Osteoblast (primary cell): ENCODE results near the gene WSCD2. TPM values are rescaled to one million over a fixed set of nuclear protein-coding genes. Genes with fewer than 3 reads are reported as not detected.

Source experiments
- DNase-seq: peaks from one replicate; pipeline ENCODE4 v3.0.0; 2011; ENCODE audit warnings: low spot score, mixed read lengths; ENCODE audit not compliant: insufficient read length; ENCODE audit errors: missing footprints
- H2AFZ ChIP-seq: 2 replicates; pipeline ENCODE4 v1.6.0; 2011; ENCODE audit warnings: mild to moderate bottlenecking, low read length
- H3K27ac ChIP-seq: 2 replicates; pipeline ENCODE4 v1.5.1; 2011; ENCODE audit warnings: mild to moderate bottlenecking, low read depth, low read length, moderate library complexity
- H3K27me3 ChIP-seq: 2 replicates; pipeline ENCODE4 v1.6.0; 2012; ENCODE audit warnings: mild to moderate bottlenecking, control low read depth, inconsistent platforms, low read length, moderate library complexity; ENCODE audit not compliant: insufficient read depth
- H3K36me3 ChIP-seq: 2 replicates; pipeline ENCODE4 v1.5.1; 2011; ENCODE audit warnings: mild to moderate bottlenecking, low read length, control low read depth, moderate library complexity; ENCODE audit not compliant: insufficient read depth
- H3K4me1 ChIP-seq: 2 replicates; pipeline ENCODE4 v1.5.1; 2011; ENCODE audit warnings: mild to moderate bottlenecking, low read length, control low read depth, moderate library complexity; ENCODE audit not compliant: insufficient read depth
- H3K4me2 ChIP-seq: 2 replicates; pipeline ENCODE4 v1.6.0; 2011; ENCODE audit warnings: mild to moderate bottlenecking, low read length; ENCODE audit not compliant: insufficient read depth
- H3K4me3 ChIP-seq: fragments of 200-600 bp; sonication (generic); 3 replicates; pipeline ENCODE4 v1.5.1; 2012; ENCODE audit warnings: mild to moderate bottlenecking, low read length, inconsistent platforms; ENCODE audit not compliant: insufficient read depth
- H3K79me2 ChIP-seq: 2 replicates; pipeline ENCODE4 v1.6.0; 2012; ENCODE audit warnings: mild to moderate bottlenecking, low read length, control low read depth, inconsistent platforms; ENCODE audit not compliant: insufficient read depth
- H3K9me3 ChIP-seq: 2 replicates; pipeline ENCODE4 v1.5.1; 2011; ENCODE audit warnings: low read depth, low read length, control low read depth
- H4K20me1 ChIP-seq: 2 replicates; pipeline ENCODE4 v1.6.0; 2012; ENCODE audit warnings: mild to moderate bottlenecking, low read length, control low read depth; ENCODE audit not compliant: insufficient read depth
- CTCF ChIP-seq: IDR thresholded peaks from 2 replicates; pipeline ENCODE4 v1.5.1; 2011; ENCODE audit warnings: mild to moderate bottlenecking, low read depth, low read length, moderate library complexity; ENCODE audit errors: extremely low read depth
- total RNA-seq: library from RNA; depleted of rRNA; stranded (reverse); fragments of >200 nt; gene quantifications from 2 replicates; pipeline ENCODE4 v1.2.3, GENCODE V29; 2012

Gene WSCD2
- total RNA-seq, 1 donor, result 0.36 TPM

- Histone ChIP-seq H2AFZ (no peak overlapping the region), H3K27me3 (peaks cover 4% of the 10 kb centered on the region), H4K20me1 (no peaks in the 10 kb centered on the region), H3K4me1 (no peaks in the 10 kb centered on the region), H3K79me2 (no peaks in the 10 kb centered on the region), H3K4me3 (no peak overlapping the region), H3K9me3 (no peaks in the 10 kb centered on the region), H3K27ac (no peak overlapping the region), H3K4me2 (no peak overlapping the region), H3K36me3 (no peaks in the 10 kb centered on the region)
- TF ChIP-seq CTCF, result no peak
- DNase-seq, result no peak
These were observed 7.6 kb downstream of the WSCD2 start for GRCh38 chr12:108136697-108137096.

DNA sequence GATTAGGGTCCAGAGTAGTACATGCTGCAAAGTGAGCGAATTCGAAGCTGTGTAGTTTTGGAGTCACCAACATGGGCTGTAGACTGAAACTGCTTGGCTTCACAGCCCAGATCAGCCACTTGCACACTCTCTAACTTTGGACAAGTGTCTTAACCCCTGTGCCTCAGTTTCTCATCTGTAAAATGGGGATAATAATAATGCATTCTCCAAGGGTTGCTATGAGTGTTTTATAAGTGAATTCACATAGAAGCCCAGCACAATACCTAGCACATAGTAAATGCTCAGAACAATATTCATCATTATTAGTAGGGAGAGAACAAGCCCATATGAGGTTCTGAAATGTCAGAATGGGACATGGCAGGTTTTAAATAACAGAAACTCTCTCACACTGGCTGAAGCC lies 10.4 kb downstream of the WSCD2 start:
- H3K27ac ChIP-seq, result no peak overlapping the region
- H4K20me1 ChIP-seq, result no peaks in the 10 kb centered on the region
- no peaks in the 10 kb centered on the region for H3K9me3 ChIP-seq
- H3K27me3 ChIP-seq, result peaks cover 4% of the 10 kb centered on the region
- TF ChIP-seq CTCF, result no peak
- H3K4me1 ChIP-seq, result no peaks in the 10 kb centered on the region
- no peak overlapping the region for H3K4me2 ChIP-seq
- no peak overlapping the region for H3K4me3 ChIP-seq
- no peaks in the 10 kb centered on the region for H3K79me2 ChIP-seq
- no peak for DNase-seq
- no peak overlapping the region for H2AFZ ChIP-seq
- no peaks in the 10 kb centered on the region for H3K36me3 ChIP-seq

DNA sequence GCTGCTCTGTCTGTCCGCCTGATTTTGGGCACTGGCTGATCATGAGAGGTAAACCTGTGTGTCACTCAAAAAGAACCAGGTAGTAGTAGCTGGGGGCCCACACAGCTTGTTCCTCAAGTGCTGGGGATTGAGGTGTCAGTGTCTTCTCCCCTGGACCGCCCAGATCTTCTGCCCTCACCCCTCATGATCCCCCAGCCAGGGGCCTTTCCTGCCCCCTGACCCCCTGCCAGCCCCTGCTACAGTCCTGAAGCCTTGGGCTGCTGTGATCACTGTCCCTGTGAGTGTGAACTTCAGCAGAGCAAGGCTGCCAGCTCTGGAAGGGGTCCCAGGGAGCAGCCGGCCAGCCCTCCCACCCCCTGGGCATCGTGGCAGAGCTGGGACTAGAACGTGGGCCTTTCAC lies 11.4 kb downstream of the WSCD2 start:
- Histone ChIP-seq H3K79me2 (no peaks in the 10 kb centered on the region), H3K27me3 (peaks cover 4% of the 10 kb centered on the region), H3K4me1 (no peaks in the 10 kb centered on the region), H3K4me3 (no peak overlapping the region), H3K4me2 (no peak overlapping the region), H3K9me3 (no peaks in the 10 kb centered on the region), H4K20me1 (no peaks in the 10 kb centered on the region), H3K36me3 (no peaks in the 10 kb centered on the region), H3K27ac (no peak overlapping the region), H2AFZ (no peak overlapping the region)
- DNase-seq, result no peak
- no peak for TF ChIP-seq CTCF

DNA sequence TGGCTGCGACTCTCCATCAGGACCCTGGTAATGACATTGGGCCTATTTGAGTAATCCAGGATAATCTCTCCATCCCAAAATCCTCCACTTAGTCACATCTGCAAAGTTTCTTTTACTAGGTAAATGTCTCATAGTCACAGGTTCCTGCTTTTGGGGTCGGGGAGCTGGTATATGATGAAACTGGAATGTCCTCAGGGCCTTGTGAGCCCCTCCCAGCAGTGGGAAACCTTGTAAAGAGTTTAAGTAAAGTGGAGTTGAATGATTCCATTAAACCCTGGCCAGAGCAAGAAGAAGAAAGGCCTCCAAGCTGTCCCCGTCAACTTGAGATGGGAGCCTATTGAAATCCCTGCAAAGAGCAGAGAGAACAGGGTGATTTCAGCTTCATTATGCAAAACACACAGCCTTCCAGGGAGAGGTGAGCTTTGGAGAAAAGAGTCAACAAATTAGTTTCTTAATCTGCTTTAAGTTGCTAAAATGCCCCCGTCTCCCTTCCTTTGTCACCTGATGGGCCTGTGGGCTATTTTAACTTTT lies 12.6 kb downstream of the WSCD2 start:
- Histone ChIP-seq H3K27ac (no peak overlapping the region), H4K20me1 (no peaks in the 10 kb centered on the region), H3K4me2 (no peak overlapping the region), H2AFZ (no peak overlapping the region), H3K4me3 (no peak overlapping the region), H3K79me2 (no peaks in the 10 kb centered on the region), H3K9me3 (no peaks in the 10 kb centered on the region), H3K27me3 (peaks cover 4% of the 10 kb centered on the region), H3K4me1 (no peaks in the 10 kb centered on the region), H3K36me3 (no peaks in the 10 kb centered on the region)
- TF ChIP-seq CTCF, result no peak
- no peak for DNase-seq
